ENCODE data around the gene CDC42BPB.

CDC42BPB gene

DNA sequence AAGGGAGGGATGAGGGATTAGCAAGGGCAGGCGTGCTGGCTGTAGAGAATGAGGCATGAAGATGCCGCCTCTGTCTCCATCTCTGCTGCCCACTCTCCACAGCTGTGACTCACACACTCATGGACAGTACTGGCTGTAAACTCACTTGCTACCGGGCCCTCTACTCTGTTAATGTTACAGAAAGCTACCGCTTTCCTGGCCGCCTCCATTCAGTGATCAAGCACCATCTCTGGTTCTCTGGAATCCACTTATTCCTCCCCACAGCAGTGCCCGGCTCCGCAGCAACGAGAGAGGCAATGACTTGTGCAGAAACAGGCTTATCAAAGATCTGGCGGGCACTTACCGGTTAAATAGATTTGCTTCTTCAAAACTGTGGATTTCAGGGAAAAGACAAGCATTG lies 100.1 kb downstream of the CDC42BPB start:
- no peak for DNase-seq

DNA sequence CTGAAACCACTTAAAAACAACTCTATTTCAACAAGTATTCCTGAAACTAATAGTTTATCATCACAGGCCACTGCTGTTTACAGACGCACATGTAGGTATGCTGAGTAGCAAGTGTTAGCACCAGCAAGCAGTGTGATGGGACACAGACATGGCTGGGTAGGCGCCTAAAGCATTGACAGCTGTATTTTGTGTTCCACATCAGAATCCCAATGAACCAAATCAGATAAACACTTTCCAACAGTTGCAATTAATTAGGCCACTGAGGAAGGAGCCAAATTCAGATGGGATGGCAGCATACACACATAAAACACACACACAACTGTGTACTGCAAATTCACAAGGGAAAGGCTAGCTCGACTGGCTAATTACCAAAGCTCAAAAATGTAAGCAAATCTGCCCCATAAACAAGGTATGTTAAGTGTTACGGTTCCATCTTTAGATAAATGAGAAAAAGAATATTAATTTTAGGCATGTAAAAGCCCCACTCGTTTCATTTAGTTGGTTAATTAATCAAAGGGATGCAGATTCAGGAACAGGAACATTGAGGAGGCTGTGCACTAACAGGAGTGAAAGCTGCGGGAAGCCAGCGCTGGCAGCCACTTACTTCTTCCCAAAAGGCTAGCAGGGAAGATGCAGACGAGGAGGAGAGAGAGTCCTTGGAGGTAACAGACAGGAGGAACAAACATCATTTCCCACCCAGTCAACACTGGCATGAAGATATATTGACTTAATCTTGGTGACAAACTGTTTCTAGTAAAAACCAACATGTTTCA lies 101.5 kb downstream of the CDC42BPB start:
- DNase-seq: no peak

DNA sequence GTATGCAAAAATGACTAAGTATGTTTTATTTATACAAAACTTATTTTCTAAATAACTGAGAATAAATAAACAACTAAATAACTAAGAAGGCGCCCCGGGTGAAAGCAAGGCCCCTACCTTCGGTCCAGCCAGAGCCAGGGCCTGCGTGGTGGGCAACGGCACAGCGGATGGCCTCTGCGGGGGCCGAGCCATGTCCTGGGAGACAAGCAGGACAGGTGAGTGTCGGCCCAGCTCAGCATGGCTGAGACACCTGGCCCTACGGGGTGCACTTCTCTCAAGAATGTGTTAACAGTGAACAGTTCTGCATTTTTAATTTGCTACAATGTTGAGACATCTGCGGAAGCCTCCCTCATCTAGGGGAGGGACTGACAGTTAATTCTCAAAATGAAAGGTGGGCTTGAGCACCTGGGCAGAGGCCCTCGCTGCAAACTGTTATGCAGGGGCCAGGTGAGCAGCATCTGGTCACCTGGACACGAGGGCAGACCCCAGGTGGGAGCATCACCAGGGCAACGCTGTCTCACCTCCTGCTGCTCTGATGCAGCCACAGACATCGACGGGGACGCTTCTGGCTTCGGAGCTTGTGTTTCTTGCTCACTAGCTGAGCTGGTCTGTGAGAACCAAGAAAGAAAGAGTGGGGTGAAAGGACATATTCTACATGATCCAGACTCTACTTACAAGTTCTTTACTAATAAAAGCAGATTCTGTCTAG lies 103.1 kb downstream of the CDC42BPB start:
- DNase-seq: no peak

DNA sequence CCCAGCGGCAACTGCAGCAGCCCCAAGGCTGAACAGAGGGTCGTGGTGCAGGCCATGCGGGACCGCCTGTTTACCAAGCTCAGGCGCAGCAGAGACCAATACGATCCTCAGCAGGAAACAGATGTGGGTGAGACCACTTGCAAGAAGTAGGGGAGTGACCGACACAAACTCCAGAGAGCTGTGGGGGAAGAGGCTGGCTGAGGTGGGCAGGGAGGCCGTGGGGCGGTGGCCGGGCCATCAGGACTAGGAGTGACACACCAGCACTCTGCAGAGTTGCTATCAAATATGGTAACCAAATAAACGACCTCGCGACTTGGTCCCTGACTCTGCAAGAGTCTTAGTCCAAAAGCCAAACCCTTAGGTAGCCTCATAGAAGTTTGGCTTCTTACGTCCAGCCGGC lies 104.2 kb downstream of the CDC42BPB start:
- DNase-seq: no peak

DNA sequence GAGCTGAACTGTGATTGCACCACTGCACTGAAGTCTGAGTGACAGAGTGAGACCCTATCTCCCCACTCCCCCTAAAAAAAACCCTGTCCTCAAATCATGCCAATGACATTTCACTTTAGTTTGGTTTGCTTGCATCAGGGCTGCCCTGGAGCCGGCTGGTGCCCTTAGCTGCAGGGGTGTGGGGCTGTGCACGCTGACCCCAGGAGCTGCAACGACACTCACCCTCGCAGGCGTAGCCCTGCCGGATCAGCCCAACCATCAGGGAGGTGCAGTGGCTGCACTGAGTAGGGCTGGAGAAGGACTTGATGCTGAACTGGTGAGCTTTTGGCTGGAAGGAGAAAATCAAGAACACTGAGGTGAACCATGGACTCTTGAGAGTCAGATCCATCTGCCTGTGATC lies 105.1 kb downstream of the CDC42BPB start:
- no peak for DNase-seq

DNA sequence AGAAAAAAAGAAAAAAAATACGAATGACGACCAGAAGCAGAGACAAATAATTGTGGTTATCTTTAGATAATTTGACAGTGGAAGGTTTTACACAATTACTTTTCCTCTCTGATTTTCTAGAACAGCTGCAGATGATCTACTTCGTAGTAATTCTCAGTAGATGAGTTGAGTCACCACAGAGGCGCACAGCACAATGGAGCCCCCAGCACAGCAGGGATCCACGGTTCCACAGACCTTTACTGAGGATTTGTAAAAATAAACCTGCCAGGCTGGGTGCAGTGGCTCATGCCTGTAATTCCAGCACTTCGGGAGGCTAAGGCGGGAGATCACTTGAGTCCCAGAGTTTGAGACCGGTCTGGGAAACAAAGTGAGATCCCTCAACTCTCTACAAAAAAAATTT lies 105.5 kb downstream of the CDC42BPB start:
- no peak for DNase-seq

DNA sequence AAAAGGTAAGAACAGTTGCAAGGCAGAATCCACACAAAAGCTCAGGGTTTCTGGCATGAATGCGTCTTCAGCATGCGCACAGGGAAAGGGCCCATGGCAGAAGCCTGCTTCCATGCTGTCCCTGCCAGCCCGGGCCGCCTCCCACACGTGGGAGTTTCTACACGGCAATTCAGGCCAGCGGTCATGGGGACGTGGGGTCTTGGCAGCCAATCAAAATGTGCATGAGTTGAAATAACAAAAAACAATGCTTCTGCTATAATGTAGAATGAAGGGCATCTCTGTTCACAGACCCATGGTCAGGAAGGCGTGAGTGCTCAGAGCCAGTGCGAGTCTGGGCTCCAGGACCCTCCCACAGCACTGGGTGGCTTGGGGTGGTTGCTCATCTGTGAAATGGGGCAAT lies 106.3 kb downstream of the CDC42BPB start:
- no peak for DNase-seq

DNA sequence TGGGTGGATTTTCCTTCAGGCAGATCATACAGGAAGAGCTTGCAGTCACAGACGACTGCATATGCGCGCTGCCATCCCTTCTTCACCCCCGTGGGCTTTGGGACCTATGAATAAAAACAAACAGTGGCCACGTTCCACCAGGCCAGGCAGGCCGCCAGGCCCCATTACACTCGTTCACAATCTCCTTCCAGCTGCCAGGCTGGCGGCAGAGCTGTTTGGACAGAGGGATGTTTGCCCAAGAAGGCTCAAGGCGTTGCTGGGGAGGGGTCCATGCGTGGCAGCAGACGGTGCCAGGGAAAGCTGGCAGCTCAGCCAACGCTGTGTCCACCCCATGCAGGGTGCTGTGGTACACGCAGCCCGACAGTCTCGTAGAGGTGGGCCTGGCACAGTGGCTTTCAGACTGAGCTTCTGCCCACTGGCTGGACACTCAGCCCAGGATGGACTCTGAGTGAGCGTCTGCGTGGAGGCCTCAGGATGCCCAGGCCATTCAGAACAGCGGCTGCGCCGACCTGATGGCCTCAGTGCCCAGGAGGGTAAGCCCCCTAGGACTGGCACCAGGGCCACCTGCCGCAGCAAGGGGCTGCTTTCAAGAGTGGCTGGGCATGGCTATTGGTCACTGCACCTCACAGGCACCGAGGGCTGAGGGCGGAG lies 107.4 kb downstream of the CDC42BPB start:
- no peak for DNase-seq

DNA sequence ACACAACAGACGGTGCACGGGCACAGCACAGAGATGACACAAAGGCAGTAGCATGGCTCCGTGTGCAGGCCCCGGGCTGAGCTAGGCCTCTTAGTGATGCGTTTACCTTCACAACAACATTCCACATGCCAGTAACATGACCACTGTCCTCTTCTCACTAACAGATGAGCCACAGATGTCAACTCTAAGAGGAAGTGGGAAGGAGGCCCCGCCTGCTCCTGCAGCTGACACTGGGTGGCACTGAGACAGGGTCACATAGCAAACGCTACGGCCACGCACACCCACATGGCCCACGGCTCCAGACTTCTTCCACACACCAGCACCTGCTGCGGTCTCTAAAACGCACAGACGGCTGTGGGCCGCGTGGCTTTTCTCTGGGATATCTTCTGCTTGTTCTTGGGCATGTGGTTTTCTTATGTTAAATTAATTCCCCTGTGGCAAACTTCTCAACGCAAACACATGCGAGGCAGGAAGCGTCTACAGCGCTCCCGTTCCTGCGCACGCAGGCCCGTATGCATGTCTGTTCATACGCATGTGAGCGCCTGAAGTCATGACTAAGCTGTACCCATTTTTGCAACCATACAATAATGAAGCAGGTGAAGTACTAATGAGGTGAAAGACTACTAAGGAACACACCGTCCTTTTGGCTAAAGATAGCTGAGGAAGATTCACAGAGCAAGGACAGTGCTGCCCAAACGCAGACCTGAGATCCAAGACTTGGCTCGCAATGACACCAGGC lies 108.1 kb downstream of the CDC42BPB start:
- DNase-seq: no peak

DNA sequence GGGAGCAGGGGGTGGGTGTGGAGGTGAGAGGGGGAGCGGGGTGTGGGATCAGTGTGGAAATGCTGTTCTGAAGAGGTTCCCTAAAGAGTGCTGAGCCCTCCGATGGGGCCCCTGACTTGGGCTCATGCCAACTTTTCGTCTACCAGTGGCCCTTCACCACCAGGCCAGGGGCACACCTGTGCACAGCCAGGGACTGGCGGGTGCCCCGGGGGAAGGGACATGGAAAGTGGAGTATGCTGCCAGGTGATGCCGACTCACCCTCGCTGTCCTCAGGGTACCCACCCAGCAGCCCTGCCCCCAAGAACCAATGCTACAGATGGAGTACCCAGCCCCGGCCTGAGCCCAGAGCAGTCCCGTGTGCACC lies 108.7 kb downstream of the CDC42BPB start:
- no peak for DNase-seq

DNA sequence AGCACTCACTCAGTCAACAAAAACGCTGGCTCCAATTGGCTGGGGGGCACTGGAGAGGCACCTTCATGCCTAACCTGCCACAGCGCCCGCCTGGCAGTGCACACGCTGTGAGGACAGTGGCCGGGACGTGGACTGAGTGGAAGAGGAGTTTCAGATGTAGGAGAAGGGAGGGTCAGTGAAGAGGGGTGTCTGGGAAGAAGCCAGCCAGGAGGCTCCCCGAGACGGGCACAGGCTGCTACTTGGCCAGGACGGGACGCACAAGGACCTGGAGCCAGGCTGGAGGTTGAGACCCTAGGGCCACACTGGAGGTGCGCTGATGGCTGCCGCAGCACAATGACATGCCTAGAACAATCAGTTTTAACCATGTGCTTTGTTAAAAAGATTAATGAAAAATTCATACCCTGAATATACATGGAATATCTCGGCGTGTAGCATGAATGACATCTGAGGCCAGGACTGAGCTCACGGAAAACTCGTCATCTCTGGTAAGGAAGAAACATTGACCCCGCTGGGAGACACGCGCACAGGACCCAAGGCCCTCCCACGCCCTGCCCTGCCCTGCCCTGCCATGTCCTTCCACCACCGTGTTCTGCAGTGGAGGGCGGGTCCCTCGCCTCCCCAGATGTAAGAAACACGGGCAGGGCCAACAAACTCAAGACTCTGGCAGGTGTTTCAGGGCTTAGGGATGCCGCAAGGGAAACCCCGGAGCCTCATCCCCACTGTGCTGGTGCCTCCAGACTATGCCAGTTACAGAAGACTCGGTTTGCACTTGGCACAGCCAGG lies 109.8 kb downstream of the CDC42BPB start:
- DNase-seq: no peak

DNA sequence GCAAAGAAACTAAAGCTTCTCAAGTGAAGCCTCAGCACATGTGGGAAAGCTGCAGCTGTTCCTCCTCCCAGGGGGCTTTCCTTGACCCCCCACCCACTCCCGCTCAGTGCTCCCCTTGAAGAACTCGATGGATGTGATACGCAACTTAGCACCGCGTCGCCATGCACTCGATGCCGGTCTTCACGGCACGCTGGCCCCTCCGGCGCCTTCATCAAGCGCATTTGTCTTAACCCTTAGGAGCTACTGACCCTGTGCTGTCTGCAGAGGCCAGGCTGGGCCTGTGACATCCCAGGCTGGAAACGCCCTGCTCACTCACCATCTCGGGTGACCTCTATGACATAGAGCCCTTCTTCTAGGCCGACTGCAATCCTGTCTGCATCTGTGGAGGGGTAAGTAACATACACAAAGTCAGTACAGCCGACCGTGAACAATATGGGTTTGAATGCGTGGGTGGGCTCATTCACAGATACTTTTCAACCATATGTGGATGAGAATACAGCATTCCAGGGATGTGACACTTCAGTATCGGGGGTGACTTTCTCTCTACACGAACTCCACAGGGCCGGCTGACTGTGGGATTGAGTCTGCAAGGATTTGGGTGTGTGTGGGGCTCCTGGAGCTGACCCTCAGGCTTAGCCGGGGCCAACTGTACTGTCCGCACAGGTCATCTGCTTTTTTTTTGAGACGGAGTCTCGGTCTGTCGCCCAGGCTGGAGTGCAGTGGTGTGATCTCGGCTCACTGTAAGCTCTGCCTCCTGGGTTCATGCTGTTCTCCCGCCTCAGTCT lies 111.8 kb downstream of the CDC42BPB start:
- DNase-seq: no peak

DNA sequence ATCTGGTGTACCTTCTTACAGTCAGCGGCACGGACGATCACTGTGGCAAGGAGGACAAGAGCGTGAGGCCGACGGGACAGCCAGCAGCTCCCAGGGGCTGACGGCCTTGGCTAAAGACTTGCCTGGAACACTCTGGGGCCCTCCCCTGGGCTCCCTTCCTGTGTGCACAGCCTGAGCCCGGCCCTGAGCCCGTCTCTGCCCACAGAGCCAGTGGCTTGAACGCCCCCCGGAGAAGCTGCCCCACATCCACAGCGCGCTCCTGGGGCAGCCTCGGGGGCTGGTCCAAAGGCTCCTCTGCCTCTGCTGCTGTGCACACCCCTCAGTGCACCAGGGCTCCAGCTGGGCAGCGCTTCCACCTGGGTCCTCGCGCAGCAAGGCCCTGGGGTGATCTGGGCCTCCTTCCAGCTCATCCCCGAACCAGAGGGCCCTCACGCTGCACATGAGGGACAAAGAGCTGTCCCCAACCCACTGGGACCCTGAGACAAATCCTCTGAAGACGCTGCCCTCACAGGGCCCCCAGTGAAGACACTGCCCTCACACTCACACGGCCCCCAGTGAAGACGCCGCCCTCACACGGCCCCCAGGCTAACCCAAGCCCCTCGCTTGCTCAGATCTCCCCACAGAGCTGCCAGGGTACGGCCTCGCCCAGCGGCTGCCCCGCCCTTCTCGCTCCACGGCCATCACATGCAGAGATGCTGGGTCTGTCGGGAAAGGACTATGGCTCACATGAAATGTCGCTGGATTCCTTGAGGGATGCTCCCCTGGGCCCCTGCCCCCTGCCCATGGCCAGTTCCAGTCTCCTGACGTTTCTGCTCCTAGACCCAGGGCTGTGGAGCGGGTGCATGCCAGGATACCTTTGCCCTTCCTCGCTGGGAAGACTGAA lies 112.7 kb downstream of the CDC42BPB start:
- no peak for DNase-seq

DNA sequence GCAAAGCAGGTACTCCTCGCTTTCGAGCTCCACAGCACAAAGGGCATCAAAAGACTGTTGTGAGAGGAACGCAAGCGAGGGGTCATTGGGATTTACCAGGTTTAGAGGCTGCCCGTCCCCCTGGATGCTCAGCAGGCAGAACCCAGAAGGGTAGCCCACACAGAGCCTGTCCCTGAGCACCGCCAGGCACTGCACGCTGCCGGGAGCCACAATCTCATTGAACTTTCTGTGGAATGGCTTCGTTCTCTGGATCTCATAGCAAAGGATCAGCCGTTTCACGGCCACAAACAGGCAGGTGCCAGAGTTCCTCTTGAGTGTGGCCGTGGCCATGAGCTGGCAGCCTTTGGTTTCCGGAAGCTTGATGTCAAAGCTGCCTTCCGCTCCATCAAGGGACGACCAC lies 113.4 kb downstream of the CDC42BPB start:
- no peak for DNase-seq

DNA sequence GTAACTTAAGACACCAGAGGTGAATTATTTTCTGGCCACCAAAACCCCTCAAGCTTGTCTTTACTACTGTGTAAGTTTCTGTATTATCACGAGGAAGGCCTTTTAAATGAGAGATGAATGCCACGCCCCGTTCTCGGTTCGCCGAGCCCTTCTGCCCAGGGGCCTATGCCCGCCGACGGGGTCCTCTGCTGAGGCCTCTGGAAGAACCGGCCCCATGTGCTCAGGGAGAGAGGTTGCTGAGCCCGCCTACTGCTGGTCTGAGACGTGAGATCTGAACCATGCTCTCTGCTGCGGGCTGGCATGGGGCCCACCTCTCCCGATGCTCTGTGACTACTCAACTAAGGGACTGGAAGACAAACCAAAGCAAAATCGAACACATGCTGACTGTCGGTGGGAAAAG lies 113.9 kb downstream of the CDC42BPB start:
- DNase-seq: no peak

DNA sequence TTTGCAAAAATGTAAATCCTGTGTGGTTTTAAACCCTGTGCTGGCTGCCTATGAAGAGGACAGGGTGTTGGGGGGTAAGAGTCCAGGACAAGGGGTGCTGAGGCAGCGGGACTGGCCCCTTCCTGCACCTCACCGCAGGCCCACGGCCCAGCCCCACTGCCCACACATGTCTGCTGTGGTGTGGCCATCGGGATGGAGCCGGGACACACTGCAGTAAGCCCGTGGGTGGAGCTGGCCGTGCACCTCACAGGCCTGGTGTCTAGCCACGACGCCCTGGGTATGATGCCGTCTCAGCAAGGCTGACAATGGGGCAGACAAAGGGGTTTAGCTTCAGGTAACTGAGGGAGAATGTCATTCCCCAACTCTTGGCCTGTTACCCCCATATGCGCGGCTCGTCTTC lies 115.3 kb downstream of the CDC42BPB start:
- no peak for DNase-seq

DNA sequence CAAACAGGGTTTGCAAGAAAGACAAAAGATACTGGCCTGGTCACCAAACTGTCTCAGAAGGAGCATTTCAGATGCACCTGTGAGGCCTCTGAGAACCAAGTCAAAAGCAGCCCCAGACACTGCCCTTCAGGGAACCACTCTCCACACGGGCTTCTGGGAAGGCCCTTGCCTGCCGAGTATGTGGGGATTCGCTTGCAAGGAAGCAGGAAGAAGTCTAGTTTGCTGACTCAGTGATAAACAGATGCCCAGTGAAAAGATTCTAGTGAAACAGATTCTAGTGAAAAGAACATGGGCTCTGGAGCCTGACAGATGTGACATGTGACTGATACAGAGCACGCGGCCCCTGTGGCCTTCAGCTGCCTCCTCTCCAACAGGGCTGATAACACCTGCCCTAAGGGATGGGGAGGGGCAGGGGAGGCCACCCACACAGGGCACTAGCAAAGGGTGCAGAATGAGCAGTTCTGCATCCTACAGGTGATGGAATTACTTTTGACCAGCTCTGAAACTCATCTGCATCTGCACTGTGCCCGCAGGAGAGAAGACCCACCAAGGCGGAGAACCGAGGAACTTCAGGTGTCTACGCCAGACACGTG lies 115.8 kb downstream of the CDC42BPB start:
- no peak for DNase-seq

DNA sequence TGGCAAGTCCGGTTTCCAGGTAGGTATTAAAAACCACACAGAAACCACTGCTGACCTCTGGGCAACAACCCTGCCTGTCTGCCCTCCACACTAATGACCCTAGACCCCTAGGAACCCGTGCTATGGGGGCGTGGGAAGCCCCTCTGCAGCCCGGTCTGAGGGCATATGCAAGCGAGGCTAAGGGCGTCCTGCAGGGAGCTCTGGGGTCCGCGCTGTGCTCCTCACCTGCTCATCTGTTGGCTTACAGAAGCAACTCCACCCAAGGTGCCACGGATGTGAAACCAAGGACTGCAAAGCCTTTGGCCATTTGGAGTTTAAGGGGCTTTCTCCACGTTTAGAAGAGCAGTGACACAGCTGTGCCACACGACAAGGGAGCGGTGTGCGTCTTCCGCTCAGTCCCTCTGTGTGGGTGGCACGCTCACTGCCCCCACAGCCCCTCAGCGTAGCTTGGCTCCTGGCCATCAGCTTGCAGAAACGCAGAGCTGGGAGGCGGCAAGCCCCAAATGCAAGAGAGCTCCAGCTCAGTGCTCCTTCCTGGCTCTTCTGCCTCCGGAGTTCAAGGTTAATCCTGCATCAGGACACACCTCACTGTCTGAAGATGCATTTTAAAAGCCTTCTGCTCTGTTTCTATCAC lies 116.5 kb downstream of the CDC42BPB start:
- no peak for DNase-seq

DNA sequence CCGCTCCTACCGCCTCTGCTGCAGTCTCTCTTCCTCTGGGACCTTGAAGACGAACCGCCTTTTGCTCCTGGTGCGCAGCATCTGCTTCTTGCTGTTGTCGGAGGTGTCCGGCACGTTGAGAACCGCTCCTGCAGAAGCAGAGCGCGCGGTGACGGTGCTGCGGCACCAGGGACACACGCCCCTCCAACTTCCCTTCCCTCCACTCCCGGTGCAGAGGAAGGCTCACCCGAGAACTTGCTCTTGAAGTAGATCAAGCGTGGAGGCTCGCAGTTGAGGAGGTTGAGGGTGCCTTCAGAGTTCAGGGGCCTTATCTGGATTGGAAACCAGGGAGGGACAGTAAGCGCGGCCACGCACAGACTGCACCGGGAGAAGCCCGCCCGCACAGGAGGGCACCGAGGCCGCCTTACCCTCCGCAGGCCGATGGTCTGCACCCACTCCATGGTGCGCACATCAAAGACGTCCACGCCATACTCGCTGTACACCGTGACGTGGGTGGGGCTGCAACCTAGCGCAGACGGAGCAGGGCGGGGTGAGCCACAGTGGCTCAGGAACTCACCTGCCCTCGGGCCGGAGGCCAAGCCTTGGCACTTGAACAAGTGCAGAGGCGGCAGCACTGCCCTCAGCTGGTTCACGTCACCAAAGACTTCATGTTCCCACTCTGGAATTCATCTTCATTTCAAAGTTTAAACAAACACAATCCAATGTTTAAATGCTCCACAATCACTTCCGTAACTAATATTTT lies 117.4 kb downstream of the CDC42BPB start:
- DNase-seq: no peak
